ENCODE results near the gene TRIM47. TPM values are rescaled to one million over a fixed set of nuclear protein-coding genes. Genes with fewer than 3 reads are reported as not detected.
A peak's percentile ranks its signal among the peaks of the same experiment; 100 is the strongest.

Gene TRIM47, protein sequence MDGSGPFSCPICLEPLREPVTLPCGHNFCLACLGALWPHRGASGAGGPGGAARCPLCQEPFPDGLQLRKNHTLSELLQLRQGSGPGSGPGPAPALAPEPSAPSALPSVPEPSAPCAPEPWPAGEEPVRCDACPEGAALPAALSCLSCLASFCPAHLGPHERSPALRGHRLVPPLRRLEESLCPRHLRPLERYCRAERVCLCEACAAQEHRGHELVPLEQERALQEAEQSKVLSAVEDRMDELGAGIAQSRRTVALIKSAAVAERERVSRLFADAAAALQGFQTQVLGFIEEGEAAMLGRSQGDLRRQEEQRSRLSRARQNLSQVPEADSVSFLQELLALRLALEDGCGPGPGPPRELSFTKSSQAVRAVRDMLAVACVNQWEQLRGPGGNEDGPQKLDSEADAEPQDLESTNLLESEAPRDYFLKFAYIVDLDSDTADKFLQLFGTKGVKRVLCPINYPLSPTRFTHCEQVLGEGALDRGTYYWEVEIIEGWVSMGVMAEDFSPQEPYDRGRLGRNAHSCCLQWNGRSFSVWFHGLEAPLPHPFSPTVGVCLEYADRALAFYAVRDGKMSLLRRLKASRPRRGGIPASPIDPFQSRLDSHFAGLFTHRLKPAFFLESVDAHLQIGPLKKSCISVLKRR
- 10 to 100 TPM; 60.8 to 70.9 TPM for total RNA-seq
- long read RNA-seq, donor 1, transcript TRIM47-204 (6 exons, 1,907 nt), result minor isoform, 11 of 70 reads
- long read RNA-seq, donor 1, transcript TRIM47-201 (6 exons, 2,266 nt), result major isoform, 43 of 70 reads
- long read RNA-seq, donor 1, partial matches to known transcripts, result 8 of 70 reads
- long read RNA-seq, donor 1, other reads (novel, unspliced or antisense), result 8 of 70 reads
- long read RNA-seq, donor 2, transcript TRIM47-201 (6 exons, 2,266 nt), result major isoform, 22 of 47 reads
- long read RNA-seq, donor 2, transcript TRIM47-204 (6 exons, 1,907 nt), result minor isoform, 6 of 47 reads
- long read RNA-seq, donor 2, partial matches to known transcripts, result 14 of 47 reads
- long read RNA-seq, donor 2, other reads (novel, unspliced or antisense), result 4 of 47 reads

DNA sequence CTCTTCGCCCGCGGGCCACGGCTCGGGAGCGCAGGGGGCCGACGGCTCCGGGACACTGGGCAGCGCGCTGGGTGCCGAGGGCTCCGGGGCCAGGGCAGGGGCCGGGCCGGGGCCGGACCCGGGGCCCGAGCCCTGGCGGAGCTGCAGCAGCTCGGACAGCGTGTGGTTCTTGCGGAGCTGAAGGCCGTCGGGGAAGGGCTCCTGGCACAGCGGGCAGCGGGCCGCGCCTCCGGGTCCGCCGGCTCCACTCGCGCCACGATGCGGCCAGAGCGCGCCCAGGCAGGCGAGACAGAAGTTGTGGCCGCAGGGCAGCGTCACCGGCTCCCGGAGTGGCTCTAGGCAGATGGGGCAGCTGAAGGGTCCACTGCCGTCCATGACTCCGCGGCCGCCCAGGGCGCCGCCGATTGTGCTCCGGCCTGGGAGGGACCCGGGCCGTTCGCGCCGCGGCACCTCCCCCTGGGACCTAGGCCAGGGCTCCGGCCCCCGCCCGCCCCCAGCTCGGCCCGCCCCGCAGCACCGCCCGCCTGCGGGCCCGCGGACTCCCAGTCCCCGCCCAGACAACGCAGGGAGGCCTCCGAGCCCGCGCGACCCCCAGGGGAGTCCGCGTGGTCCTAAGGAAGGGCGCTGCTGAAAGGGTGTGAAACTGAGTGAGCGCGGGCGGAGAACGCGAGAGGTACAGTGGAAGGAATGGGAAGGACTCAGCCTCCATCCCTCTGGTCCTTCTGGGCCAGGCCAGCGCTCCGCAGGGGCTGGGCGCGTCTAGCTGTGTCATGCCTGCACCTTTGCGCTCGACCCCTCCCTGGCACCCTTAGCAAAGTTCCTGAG lies at the start of gene TRIM47:
TRIM47 (minus strand) TSS at position 408 of the 825 bp plus-strand sequence; CDS start at position 375, 33 bp downstream.
- intact Hi-C loops (cut with DNase I), result loop anchor here in 1 of 2 donors (5.0 kb wide), 1 partner anchor 101 kb away; a partner anchor contains a TSS
- DNase-seq (ENCODE audit: low spot score), result peak; percentile 93

DNA sequence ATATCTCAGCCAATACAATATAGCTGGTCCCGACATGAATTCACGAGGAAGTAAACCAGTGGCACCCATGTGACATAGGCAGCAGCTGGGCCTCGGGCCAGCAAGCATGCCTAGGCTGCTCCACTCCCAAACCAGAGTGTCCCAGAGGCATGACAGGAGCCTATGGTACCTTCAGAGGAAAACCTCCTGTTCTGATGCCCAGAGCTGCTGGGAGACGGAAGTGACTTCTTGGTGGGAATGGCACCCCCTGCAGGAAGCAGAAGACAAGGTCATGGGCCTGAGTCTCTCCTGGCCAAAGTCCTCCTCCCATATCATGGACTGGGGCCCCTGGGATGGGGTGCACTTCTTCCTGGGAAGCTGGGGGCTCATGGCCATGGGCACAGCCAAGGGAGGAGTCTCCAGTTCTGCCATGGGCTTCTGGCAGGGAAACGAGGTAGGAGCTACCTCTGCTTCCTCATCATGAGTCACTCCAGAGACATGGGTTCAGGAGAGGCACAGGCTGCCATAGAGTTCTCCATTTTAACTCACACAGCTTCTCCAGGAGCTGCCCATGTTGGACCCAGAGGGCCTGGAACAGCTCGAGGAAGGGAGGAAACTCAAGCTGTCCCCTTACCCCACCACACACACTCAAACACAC lies 49.0 kb upstream of the TRIM47 start:
- intact Hi-C loops (cut with DNase I), result no loop called here
- no peak for DNase-seq (ENCODE audit: low spot score)

DNA sequence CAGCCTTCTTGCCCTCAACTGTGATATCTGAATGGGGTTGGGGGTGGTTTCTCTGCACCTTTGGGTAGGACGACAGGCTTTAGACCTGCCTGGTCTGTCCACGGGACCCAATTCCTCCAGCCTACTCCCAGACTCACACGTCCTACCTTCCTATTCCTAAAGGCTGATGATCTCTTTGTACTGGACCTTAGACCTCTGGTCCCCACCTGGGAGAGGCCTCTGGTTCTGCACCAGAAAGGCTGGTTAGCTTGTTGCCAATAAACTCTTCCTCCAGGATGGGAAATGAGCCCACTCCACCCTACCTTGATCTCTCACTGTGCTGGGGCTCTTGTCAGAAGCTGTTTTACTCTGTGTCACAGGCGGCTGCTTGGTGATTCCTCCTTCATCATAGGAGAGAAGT lies 48.1 kb upstream of the TRIM47 start:
- no peak for DNase-seq (ENCODE audit: low spot score)
- intact Hi-C loops (cut with DNase I), result no loop called here

DNA sequence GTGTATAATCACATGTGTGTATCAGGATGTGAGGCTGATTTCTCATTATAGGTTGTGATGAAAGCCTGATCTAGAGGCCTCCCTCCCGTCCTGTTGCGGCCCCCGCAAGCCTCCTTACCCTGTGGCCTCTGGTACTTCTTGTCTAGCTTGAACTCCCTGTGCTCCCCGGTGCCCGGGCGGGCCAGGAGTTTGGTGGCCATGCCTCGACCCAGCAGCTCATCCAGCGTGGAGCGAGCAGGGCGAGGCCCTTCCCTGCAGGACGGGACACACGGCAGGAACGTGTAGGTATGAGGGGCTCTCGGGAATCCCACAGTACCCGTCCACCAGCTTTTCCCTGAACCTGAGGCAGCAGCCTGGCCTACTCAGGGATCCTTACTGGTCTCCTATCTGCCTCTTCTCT lies 47.5 kb upstream of the TRIM47 start:
- DNase-seq (ENCODE audit: low spot score), result no peak
- intact Hi-C loops (cut with DNase I), result no loop called here

DNA sequence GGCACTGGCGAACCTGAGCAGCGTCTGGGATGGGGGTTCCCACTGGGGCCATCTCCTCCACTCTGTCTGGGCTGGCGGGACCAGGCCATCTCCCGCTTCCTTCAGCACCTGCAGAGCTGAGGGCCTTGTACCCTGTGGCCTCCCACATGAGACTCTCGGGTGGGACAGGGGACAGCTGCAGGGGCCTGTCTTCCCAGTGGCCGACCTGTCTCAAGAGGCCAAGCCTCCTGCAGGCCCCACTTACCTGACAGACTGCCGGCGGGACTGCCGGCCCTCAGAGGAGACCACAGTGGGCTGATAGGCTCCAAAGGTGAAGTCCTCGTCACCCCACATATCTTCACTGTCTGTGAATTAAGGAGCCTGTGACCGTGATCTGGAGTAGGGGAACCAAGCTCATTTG lies 46.7 kb upstream of the TRIM47 start:
- intact Hi-C loops (cut with DNase I), result no loop called here
- DNase-seq (ENCODE audit: low spot score), result no peak

DNA sequence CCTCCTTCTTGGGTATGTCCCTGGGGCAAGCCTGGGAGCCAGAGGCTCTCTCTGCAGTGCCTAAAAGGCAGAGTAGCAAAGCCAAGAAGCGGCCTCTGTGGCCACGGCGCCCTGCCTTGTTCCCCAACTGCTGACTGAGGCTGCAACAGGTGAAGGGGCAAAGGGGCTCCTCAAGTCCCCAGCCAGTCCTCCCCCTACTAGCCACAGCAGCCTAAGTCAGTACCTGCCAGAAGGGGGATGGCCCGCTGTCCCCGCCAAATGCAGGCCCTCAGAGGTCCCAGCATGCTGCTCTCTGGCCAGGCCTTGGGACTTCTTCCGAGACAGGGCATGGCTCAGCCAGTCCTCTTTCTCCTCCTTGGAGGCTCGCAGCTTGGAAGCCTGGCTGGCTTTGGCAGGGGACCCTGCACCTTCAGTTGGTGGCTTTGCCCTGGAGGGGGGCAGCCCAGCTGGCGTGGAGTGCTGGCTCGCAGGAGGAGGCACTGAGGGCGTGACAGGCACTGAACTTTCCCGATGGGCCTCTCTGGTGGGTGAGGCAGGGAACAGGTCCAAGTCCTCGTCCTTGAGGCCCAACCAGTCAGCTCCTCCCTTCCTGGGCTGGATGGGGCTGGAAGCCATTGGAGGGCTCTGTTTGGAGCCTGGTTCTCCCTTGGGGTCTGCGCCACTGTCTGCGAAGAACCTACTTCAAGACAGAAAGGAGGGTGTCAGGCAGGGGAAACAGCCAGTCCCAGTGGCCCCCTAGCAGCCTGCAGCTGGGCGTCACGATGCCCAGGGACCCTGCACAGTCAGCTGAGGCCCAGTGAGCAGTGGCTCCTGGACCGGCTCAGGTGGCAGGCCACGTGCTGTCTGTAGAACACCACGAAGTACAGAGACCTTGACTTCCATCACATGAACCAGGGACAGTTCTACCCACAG lies 44.8 kb upstream of the TRIM47 start:
- intact Hi-C loops (cut with DNase I), result no loop called here
- no peak for DNase-seq (ENCODE audit: low spot score)

DNA sequence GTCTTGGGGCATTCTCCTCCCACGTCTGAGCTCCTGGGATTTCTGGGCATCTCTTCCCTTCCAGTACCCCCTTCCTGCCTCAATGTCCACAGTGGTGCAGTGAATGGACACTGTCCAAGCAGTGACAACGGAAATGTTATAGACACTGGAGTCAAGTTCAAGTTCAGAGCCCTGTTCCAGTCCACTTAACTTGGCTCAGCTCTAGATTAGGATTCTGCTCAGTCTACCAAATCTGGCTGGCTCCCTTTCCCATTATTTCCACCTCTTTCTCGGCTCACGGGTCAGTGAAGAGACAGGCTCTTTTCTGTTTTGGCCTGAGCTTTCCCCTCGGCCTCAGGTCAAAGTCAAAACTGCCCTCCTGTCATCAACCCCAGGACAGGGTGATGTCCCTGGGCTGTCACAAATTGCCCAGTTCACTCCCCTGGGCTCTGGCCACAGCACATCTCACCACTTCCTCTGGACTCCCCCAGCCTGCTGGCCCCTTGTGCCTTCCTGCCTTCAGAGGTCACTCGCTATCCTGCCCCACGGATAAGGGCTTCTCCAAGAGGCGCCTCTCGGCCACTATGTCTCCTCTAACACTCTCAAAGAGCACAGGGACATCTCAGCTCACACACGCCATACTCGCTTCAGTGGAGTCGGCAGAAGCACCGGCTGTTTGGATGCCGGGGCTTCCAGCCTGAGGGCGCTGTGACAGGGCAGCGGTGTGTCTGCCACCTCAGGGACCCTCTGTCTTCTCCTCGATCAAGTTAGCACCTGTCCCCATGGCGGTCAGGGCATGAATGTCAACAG lies 44.0 kb upstream of the TRIM47 start:
- DNase-seq (ENCODE audit: low spot score), result no peak
- intact Hi-C loops (cut with DNase I), result no loop called here

DNA sequence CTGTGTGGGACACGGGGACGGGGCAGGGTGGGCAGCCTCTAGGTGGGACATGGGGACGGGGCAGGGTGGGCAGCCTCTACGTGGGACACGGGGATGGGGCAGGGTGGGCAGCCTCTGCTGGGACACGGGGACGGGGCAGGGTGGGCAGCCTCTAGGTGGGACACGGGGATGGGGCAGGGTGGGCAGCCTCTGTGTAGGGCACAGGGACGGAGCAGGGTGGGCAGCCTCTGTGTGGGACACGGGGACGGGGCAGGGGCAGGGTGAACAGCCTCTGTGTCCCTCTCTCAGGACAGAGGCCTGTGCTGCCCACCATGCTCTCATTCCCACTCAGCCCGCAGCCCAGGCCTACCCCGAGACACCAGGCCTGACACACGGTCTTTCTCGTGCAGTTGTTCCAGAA lies 43.2 kb upstream of the TRIM47 start:
- intact Hi-C loops (cut with DNase I), result no loop called here

DNA sequence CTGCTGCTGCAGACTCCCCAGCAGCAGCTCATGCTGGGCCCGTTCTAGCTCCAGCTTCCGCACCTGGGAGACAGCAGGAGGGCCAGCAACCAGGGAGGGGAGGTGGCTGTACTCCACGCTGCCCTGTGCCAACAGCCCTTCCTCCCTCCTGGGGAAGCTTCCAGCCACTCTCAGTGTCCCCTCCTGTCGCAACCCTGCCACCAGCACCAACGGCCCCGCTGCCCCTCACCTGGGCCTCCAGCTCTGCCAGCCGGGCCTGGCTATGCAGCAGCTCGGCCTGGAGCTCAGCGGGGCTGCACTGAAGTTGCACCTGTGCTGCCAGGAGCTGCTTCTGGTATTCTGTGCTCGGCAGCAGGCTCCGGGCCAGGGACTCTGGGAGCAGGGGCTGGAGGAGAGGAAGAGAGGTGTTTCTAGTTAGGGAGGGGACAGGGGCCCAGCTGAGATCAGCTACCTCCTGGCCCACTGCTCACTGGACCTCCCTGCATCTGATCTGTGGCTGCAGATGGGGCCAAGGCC lies 41.7 kb upstream of the TRIM47 start:
- intact Hi-C loops (cut with DNase I), result no loop called here

More for the DNA sequence above, 43.2 kb upstream of the TRIM47 start:
- DNase-seq (ENCODE audit: low spot score), result no peak

DNA sequence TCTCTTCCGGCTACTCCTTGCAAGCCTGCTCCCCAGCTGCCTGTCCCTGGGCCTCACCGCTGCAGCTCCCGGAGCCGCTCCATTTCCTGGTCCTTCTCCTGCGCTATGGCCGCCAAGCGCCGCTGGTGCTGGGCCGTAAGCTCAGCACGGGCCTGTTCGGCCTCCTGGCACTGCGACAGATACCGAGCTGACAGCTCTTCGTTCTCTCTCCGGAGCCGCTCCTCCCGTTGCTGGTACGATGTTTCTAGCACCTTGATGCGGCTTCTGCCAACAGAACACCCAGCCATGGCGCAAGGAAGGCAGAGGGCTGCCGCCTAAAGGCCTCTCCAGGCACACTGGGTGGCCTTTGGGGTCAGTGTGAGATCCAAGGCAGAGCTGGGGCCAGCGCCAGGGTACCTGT lies 41.2 kb upstream of the TRIM47 start:
- peak; percentile 69 for DNase-seq (ENCODE audit: low spot score)
- intact Hi-C loops (cut with DNase I), result no loop called here

More for the DNA sequence above, 41.7 kb upstream of the TRIM47 start:
- DNase-seq (ENCODE audit: low spot score), result no peak

DNA sequence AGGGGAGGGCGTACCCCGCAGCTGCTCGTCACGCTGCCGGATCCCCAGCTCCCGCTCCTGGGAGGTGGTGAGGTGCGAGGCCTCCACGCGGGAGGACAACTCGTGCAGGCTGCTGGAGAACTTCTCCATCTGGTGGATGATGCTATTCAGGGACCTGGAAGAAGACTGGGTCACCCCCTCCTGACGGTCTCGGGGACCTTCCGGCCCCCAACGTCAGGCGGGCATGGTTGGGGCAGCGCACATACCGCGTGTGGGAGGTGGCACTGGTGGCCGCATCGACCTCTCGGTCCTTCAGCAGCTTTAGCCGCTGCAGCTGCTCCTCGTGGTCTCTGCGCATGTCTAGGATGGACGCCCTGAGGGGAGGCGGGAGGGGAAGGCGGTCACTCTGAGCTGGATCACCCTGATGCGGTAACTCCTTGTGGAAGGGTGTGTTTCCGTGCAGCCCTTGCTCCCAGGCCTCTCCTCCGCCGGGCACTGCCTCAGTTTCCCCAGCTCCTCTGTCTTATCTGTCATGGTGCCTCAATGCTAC lies 39.6 kb upstream of the TRIM47 start:
- intact Hi-C loops (cut with DNase I), result no loop called here

DNA sequence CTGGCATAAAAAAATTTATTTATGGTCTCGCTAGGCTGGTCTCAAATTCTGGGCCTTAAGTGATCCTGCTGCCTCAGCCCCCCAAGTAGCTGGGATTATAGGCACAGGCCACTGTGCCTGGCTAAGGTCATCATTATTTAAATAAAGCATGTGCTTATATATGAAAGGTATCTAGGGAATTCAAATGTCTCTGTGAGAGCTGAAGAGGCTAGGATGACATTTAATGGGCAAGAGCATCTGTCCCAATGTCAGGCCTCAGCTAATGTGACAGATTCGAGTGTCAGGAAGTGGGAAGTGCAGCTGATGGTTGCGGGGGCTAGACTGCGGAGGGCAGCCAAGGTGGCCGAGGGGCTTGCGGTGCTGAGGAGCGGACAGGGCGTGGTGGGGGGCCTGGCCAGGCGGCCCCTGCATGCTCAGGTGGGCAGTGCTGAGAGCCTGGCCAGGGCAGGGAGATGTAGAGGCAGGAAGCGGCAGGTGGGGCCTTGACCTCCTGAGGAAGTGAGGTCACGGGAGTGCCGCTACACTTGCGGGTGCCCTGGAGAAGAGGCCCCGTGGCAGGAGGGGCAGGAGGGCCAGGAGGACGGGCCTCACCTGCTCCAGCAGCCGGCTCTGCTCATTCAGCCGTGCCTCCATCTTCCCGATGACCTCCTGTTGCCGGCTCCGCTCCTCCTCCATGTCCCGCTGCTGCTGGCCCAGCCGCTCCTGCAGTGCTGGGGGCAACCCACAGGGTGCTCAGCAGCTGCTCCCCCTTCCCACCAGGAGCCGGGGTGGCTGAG lies 38.9 kb upstream of the TRIM47 start:
- no peak for DNase-seq (ENCODE audit: low spot score)

More for the DNA sequence above, 39.6 kb upstream of the TRIM47 start:
- no peak for DNase-seq (ENCODE audit: low spot score)

DNA sequence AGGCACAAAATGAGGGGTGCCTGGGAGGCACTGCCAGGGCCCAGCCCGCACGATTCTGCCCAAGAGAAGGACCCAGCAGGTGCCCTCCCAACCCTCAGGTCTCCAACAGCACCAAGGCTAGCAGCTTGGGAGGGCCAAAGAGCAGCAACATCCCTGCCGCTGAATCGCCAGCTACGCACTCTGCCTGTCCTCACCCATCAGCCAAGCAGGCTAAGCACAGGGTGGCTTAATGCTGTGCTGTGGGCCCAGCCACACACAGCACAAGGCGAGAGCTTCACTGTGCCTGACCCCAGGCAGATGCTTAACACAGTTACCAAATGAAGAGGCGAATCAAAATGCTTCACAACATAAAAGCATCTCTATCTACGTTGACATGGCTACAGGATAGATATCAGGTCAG lies 36.9 kb upstream of the TRIM47 start:
- DNase-seq (ENCODE audit: low spot score), result no peak
- intact Hi-C loops (cut with DNase I), result no loop called here

More for the DNA sequence above, 38.9 kb upstream of the TRIM47 start:
- intact Hi-C loops (cut with DNase I), result no loop called here

DNA sequence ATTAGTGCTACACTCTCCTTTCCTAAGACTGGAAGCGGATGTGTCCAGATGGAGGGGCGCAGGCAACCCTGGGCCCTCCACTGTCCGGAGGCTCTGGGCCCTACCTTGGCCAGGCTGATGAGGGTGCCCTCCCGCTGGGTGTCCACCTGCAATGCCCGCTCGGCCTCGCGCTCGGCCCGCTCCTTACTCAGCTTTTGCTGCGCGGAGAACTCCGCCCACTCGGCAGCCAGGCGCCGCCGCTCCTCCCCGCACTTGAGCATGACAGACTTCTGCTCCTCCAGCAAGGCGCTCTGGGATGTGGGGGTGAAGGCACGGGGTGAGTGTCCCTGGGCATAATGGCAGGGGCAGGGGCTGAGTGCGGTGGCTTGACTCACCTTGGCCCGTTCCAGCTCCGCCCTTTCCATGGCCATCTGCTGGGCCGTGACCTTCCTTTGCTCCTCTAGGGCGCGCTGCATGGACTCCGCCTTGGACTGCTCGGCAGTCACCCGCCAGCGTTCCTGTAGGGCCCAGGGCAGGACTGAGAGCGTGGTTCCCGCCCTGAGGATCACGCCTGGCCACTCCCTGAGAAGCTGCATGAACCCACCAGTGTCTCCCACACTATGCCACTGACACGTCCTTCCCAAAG lies 36.4 kb upstream of the TRIM47 start:
- peak; percentile 62 for DNase-seq (ENCODE audit: low spot score)
- intact Hi-C loops (cut with DNase I), result no loop called here

DNA sequence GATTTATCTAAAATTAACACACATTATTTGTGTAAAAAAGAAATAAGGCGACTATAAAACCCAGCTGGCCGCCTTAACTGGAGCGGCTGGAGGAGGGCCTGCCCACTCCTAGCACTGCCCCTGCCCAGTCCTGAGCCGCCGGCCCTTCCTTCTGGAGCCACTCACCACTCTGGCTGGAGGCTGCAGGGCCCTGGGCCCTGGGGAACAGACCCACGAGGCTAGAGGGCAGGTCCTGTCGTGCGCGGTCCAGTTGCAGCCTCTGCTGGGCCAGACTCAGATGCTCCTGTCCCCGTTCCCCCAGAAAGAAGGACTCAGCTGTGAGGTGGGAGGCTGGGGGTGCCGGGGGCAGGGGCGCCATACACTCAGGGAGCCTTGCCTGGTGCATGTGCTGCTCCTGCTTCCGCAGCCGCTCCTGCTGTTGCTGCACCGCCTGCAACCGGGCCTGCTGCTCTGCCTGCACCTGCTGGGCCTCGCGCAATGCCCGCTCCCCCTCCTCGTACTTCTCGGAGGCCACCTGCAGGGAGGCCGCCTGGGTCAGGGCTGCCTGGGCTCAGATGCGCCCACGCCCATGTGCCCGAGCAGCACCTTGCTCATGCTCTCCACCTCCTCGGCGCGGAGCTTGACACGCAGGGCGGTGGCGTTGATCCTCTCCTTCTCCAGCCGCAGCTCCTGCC lies 35.3 kb upstream of the TRIM47 start:
- intact Hi-C loops (cut with DNase I), result no loop called here
- peak; percentile 77 for DNase-seq (ENCODE audit: low spot score)
